GM13977 (cell line): Measurements from ENCODE around the gene ASAP3.

ENCODE experiments used
- DNase-seq: peaks from one replicate; pipeline ENCODE4 v3.0.0; 2012; ENCODE audit warnings: low spot score
- CTCF ChIP-seq: IDR thresholded peaks from 2 replicates; pipeline ENCODE4 v1.5.1; 2012; ENCODE audit warnings: mild to moderate bottlenecking, control low read depth; ENCODE audit not compliant: insufficient read depth; ENCODE audit errors: extremely low read depth, missing control alignments
- in situ Hi-C: fragments of 300-500 bp; cut with MboI; formaldehyde crosslinking; loops from one replicate; pipeline ENCODE4 v1.12.0; 2022; ENCODE audit warnings: low sequenced_read_pairs, low pct_unique_long_range_greater_than_20kb, mixed read lengths, inconsistent platforms; ENCODE audit not compliant: unreplicated experiment

ASAP3 gene

GRCh38 chr1:23470282-23471070, 13.5 kb downstream of the ASAP3 start:
- TF ChIP-seq CTCF: no peak
- in situ Hi-C loops: no loop called here

GRCh38 chr1:23469372-23469982, 14.5 kb downstream of the ASAP3 start:
- no peak for DNase-seq
- in situ Hi-C loops: no loop called here
- TF ChIP-seq CTCF: no peak

More at GRCh38 chr1:23470282-23471070, 13.5 kb downstream of the ASAP3 start:
- no peak for DNase-seq

- no peak for TF ChIP-seq CTCF
- in situ Hi-C loops: no loop called here
- DNase-seq: no peak
Observed at GRCh38 chr1:23466423-23466989, 17.5 kb downstream of the ASAP3 start.

- no peak for DNase-seq
- no peak for TF ChIP-seq CTCF
- in situ Hi-C loops: no loop called here
Observed at GRCh38 chr1:23463286-23463685, 20.7 kb downstream of the ASAP3 start.

- in situ Hi-C loops: no loop called here
- TF ChIP-seq CTCF: no peak
- DNase-seq: no peak
Observed at GRCh38 chr1:23462766-23463165, 21.2 kb downstream of the ASAP3 start.

- in situ Hi-C loops: no loop called here
- TF ChIP-seq CTCF: no peak
- DNase-seq: no peak
Observed at GRCh38 chr1:23461050-23461449, 22.9 kb downstream of the ASAP3 start.
